Activated CD4-positive, alpha-beta T cell treated with anti-CD3 and anti-CD28 coated beads, Interleukin-2, amount 50 U/mL, for 48 hours (primary cell): ENCODE results near the gene CEACAM16.
"Not testable (repeated sequence)": the region's sequence is repeated elsewhere in the genome, so short reads cannot be mapped to it uniquely, and the experiment has no call there.

ENCODE experiments used
- DNase-seq, 2 experiments: peaks; one replicate each; pipeline ENCODE4 v3.0.0-alpha.2; 2020

CEACAM16 gene

DNA sequence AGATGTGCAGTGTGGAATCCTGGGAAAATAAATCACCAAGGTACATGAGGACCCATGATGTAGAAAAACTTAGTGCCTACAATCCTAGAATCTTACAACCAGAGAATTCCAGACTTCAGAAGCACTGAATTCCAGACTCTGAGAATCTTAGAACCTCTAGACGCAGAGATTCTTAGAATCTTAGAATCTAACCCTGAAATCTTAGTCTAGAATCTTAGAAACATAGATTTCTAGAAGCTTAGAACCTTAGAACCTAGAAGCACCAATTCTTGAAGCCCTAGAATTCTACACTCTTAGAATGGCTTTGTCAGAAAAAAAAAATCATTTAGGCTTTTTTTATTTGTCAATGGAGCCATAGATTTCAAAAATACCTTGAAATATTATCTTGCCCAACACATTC, 6.0 kb downstream of the CEACAM16 start:
- DNase-seq = no peak

DNA sequence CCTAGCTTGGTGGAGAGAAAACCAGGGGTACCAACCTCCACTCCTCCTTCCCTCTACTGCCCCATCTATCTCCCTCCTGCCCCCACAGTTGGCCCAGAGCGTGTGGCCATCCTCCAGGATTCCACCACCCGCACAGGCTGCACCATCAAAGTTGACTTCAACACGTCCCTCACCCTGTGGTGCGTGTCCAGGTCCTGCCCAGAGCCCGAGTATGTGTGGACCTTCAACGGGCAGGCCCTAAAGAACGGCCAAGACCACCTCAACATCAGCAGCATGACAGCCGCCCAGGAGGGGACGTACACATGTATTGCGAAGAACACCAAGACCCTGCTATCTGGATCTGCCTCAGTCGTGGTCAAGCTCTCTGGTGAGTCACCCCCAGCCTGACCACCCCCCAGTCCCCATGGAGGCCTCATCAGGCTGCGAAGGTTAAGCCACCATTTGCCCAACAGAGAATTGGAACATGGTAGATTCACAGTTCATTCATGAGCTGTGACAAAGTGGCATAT, 6.6 kb downstream of the CEACAM16 start:
- DNase-seq = no peak

- DNase-seq = no peak
Measured at GRCh38 chr19:44706506-44707236, 7.7 kb downstream of the CEACAM16 start.

- no peak for DNase-seq
Measured at GRCh38 chr19:44707794-44708193, 8.8 kb downstream of the CEACAM16 start.

DNA sequence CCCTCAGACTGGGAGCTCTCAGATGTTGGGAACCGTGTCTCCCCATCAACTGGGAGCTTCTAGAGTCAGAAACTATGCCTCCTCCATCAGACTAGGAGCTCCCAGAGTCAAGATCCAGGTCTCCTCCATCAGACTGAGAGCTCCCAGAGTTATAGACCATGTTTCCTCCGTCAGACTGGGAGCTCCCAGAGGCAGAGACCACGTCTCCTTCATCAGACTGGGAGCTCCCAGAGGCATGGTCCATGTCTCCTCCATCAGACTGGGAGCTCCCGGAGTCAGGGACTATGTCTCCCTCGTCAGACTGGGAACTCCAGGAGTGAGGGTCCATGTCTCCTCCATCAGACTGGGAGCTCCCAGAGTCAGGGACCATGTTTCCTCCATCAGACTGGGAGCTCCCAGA, 10.0 kb downstream of the CEACAM16 start:
- DNase-seq = no peak

GRCh38 chr19:44709434-44710266, 10.7 kb downstream of the CEACAM16 start:
- DNase-seq = not testable (repeated sequence)

DNA sequence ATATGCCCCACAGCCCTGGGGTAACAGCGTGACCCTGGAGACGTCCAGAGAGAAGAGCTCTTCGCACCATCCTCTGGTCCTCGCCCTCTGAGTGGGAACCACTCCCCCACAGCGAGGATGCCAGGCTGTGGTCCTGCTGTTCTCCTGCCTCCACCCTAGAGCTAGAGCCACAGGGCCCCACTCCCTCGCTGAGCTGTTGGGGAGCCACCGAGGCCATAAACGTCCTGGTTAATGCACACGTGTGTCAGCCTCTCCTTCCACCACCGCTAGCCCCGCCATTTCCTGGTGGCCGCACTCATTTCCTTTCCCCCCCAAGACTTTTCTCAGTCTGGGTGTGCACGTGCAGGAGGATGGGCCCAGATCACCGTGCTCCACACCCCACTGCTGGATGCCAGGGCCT, 11.5 kb downstream of the CEACAM16 start:
- DNase-seq = no peak

DNA sequence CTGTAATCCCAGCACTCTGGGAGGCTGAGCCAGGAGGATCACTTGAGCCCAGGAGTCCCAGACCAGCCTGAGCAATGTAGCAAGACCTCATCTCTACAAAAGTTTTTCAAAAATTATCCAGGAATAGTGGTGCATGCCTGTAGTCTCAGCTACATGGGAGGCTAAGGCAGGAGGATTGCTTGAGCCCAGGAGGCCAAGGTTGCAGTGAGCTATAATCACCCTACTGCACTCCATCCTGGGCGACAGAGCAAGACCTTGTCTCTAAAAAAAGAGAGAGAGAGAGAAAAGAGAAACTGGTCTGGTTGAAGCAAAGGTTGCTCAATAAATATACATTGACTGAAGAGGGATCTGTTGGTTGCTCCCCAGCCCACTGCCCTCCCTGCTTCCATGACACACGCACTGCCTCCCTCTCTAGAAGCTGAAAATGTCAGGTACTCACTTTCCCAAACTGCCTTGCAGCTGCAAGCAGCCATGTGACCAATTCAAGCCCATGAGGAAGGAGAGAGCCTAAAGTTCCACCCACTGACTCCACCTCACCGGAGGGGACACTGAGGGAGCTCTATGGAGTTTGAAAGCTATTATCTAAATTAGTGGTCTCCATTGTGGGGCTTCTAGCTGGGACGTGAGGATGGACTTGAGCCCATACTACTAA, 14.0 kb downstream of the CEACAM16 start:
- no peak for DNase-seq

DNA sequence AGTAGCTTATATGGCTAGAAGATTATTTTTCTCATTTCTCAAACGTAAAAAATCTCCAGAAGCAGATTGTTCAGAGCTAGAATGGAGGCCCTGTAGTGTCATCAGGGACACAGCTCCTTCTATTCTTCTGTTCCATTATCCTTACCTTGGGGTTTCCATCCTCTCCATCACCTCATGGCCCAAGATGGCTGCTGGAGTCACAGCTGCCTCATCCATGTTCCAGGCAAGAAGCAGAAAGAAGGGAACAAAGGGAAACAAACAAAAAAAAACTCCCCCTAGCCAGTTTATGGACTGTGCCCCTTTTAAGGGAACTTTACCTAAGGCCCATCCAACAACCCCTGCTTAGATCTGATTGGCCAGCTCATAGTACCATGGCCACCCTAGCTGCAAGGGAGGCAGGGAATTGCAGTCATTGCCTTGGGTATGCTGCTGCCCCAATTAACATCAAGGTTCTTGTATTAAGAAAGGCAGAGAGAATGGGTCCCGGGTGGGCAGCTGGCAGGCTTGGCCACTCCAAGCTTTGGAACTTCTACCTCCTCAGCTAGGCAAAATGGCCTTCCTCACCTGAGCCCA, 15.7 kb downstream of the CEACAM16 start:
- no peak for DNase-seq

- DNase-seq = no peak
Measured at GRCh38 chr19:44717603-44718002, 18.7 kb downstream of the CEACAM16 start.

- DNase-seq = no peak
Measured at GRCh38 chr19:44718441-44719261, 19.7 kb downstream of the CEACAM16 start.

- no peak for DNase-seq
Measured at GRCh38 chr19:44719262-44719701, 20.3 kb downstream of the CEACAM16 start.

DNA sequence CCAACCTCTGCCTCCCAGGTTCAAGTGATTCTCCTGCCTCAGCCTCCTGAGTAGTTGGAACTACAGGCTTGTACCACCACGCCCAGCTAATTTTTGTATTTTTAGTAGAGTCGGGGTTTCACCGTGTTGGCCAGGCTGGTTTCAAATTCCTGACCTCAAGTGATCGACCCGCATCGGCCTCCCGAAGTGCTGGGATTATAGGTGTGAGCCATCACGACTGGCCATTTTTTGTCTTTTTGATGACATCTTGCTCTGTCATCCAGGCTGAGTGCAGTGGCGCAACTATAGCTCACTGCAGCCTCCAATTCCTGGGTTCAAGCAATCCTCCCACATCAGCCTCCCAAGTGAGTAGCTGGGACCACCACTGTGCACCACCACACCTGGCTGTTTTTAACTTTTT, 21.4 kb downstream of the CEACAM16 start:
- DNase-seq = not testable (repeated sequence)

DNA sequence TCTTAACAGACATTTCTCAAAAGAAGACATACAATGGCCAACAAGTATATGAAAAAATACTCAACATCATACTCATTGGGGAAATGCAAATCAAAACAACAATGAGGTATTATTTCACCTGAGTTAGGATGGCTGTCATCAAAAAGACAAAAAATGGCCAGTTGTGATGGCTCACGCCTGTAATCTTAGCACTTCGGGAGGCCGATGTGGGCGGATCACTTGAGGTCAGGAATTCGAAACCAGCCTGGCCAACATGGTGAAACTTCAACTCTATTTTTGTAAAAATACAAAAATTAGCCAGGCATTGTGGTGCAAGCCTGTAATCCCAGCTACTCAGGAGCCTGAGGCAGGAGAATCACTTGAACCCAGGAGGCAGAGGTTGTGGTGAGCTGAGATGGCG, 22.0 kb downstream of the CEACAM16 start:
- no peak for DNase-seq

- DNase-seq = not testable (repeated sequence)
Measured at GRCh38 chr19:44721369-44721768, 22.4 kb downstream of the CEACAM16 start.

DNA sequence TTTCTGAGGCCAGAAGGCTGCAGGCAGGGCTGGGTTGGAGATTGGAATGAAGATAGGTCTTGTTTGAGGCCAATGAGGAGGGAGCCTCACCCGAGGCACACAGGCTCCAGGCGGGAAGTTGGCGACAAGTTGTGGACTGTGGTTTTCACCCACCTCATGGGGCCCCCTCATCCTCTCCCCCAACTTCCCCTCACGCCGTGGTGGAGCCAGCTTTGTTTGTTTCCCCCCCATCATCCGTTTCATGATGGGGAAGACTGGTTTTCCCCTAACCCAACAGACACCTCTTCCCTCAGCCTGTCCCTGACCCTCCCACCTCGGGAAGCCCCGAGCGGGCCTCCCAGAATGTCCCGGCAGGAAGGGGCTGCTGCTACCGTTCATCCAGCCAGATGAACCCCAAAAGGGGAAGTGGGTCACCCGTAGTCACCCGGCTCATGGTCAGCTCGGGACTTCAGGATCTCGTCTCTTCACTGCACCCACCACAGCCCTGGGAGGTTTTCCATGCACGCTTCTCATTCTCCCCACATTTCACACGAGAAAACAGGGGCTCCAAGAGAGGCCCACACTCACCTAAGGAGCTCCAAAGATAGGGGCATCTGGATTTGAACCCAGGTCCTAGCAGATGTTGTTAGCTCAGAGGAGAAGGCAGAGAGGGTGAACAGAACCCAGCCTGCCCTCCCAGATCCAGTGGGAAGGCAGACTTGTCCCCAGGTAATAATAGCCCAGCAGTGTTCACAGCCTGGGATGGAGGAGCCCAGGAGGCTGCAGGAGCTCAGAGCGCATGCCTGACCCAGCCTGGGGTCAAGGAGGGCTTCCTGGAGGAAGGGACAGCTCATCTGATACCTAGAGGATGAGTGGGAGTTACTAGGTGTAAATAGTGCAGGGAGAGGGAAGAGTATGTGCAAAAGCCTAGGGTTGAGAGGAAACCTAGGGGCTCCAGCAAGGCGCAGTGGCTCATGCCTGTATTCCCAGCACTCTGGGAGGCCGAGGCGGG, 23.5 kb downstream of the CEACAM16 start:
- DNase-seq = no peak

- no peak for DNase-seq
Measured at GRCh38 chr19:44723299-44723951, 24.5 kb downstream of the CEACAM16 start.

DNA sequence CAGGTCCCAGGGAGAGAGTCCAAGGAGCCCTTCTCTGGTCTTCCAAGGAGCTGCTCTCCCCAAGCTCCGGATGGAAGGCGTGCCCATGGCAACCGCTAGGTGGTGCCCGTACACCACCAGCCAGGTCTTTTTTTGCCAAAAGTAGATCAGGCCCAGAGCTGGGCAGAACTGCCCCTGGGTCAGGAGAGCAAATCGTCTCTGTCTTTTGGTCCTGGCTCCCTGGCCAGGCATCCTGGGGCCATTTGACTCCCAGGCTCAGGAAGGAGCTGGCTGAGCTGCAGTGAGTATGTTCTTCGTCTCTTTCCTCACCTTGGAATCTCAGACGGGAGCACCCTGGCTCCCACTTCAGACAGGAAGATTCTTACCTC, 25.0 kb downstream of the CEACAM16 start:
- peak; percentile 81 to 85 for DNase-seq

- no peak for DNase-seq
Measured at GRCh38 chr19:44725251-44725650, 26.3 kb downstream of the CEACAM16 start.

GRCh38 chr19:44725684-44726083, 26.7 kb downstream of the CEACAM16 start:
- DNase-seq = no peak
